LNCaP clone FGC (cell line): Measurements from ENCODE around the gene IGSF22.
A peak's percentile ranks its signal among the peaks of the same experiment; 100 is the strongest.

Source experiments
- DNase-seq: peaks from one replicate; pipeline ENCODE4 v3.0.0-alpha.2; 2011; ENCODE audit warnings: low read depth
- H3K4me3 ChIP-seq: 2 replicates; pipeline ENCODE4 v1.5.1; 2011; ENCODE audit warnings: mild to moderate bottlenecking, low read depth, low read length, control low read depth
- TF ChIP-seq, protein P1 (sequence below): IDR thresholded peaks from 2 replicates; pipeline ENCODE4 v1.5.1; 2012; ENCODE audit warnings: mild to moderate bottlenecking; ENCODE audit not compliant: control insufficient read depth, insufficient read depth; ENCODE audit errors: extremely low read depth

IGSF22 gene

DNA sequence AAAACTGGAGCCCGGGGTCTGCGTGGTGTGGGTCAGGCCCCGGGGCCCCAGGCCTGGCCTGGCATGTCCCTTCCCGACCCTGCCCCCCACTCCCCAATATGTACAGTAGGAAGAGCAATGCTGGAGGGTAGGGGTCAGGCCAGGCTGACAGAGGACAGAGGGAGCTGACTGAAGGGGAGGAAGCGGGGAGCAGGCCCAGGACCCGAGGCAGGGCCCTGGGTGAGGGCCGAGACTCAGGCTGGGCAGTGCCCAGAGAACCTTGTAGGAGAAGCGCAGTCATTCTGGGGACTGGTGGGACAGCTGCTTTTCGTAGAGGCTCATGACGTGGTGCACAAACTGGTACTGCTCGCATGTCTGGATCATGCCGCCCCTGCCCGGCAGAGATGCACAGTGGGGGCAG, 2.7 kb upstream of the IGSF22 start:
- no peak for DNase-seq
- TF ChIP-seq, protein P1, sequence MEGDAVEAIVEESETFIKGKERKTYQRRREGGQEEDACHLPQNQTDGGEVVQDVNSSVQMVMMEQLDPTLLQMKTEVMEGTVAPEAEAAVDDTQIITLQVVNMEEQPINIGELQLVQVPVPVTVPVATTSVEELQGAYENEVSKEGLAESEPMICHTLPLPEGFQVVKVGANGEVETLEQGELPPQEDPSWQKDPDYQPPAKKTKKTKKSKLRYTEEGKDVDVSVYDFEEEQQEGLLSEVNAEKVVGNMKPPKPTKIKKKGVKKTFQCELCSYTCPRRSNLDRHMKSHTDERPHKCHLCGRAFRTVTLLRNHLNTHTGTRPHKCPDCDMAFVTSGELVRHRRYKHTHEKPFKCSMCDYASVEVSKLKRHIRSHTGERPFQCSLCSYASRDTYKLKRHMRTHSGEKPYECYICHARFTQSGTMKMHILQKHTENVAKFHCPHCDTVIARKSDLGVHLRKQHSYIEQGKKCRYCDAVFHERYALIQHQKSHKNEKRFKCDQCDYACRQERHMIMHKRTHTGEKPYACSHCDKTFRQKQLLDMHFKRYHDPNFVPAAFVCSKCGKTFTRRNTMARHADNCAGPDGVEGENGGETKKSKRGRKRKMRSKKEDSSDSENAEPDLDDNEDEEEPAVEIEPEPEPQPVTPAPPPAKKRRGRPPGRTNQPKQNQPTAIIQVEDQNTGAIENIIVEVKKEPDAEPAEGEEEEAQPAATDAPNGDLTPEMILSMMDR = no peak
- no peak overlapping the region for H3K4me3 ChIP-seq

DNA sequence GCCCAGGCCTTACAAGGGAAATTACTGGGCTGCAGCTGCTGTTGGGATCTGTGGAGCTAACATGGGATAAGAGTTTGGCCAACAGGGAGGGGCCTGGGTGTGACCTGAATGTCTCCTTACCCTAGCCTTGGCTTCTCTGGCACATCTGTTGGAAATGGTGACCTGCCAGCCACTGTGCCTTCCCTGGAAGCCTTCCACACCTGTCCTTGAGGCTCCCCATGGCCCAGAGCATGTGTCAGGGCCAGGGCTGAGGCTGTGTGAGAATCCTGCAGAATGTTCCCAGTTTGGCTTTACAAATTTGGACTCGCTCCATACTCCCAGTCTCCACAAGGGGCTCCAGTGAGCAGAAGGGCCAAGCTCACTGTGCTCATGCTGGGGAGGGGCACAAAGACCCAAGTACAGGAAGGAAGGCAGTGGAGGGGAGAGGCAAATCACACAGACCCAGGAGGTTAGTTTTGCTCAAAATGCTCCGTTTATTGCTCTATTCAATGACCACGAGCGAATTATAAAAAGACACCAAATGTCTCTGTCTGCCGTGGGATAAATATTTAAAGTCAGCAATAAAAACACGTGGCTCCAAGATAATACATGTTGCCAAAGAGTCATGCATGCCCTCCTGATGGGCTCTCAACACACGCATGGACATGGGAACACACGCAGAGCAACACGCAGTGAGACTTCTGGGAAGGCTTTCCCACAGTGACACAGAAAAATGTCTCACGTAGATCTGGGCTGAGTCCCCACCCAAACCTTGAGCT, 1.7 kb upstream of the IGSF22 start:
- no peak overlapping the region for H3K4me3 ChIP-seq
- no peak for DNase-seq
- TF ChIP-seq, protein P1 = peak; percentile 80

DNA sequence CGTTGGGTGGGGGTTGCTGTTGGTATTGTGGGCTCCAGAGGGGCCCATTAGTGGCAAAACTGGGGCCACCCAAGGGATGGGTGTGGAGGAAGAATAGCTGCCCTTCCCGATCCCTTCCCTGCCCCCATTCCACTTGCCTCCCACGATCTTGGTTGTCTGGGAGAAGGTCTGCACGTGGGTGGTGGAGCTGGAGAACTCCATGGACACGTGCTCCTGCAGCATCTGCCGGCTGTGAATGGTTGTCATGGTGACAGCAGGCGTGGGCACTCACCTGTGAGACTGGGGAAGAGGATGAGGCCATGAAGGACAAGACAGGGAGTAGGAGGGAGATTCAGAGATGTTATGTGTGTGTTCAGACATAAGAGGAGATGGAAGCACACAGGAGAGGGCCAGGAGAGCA, 2.0 kb downstream of the IGSF22 start:
- TF ChIP-seq, protein P1 = no peak
- no peak for DNase-seq
- H3K4me3 ChIP-seq = no peak overlapping the region

DNA sequence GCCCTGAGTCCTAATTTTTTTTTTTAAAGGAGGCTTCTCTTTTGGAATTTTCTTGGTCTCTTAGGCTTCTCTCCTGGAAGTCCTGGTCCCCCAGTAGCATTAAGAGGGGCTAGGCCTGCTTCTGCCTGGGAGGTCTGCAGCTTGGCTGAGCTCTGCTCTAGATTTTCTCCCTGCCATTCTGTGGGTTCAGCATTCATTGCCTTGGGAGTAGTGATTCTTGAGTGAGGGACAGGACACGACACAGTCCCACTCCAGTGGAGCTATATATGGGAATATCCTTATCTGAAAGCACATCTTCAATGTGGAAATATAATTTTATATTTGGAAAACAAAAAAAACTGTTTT, 3.7 kb downstream of the IGSF22 start:
- no peak for DNase-seq
- H3K4me3 ChIP-seq = no peak overlapping the region
- TF ChIP-seq, protein P1 = no peak

DNA sequence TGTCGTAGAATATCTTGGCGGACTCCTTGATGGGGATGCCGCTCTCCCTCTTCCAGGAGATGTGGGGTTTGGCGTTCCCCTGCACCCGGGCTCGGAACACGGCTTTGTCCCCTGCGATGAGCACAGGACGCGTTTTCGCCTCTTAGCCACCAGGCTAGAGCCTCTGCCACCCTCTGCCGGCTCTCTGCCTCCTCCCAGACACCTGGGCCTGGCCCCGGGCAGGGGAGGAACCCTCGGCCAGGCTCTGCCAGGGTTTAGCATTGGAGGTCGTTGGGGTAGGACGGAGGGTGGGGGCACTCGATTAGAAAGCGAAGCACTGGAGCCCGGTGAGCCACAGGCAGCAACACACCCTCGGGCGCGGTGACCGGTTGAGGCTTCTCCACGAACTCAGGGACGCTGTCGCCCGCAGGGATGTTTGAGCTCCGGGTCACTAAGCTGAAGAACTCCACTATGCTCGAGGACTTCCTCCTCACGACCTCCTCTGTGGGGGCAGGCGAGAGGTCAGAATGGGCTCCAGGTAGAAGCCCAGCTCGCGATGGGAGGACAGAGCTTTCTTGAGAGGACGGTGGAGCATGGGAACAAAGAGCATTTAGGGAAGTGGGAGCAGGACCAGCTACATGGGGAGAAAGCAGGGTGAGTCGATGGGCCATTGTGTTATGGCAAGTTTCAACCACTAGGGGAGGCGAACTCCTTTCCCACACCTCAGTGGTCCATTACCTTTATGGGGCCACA, 4.3 kb downstream of the IGSF22 start:
- DNase-seq = no peak
- no peak overlapping the region for H3K4me3 ChIP-seq
- TF ChIP-seq, protein P1 = peak; percentile 30

DNA sequence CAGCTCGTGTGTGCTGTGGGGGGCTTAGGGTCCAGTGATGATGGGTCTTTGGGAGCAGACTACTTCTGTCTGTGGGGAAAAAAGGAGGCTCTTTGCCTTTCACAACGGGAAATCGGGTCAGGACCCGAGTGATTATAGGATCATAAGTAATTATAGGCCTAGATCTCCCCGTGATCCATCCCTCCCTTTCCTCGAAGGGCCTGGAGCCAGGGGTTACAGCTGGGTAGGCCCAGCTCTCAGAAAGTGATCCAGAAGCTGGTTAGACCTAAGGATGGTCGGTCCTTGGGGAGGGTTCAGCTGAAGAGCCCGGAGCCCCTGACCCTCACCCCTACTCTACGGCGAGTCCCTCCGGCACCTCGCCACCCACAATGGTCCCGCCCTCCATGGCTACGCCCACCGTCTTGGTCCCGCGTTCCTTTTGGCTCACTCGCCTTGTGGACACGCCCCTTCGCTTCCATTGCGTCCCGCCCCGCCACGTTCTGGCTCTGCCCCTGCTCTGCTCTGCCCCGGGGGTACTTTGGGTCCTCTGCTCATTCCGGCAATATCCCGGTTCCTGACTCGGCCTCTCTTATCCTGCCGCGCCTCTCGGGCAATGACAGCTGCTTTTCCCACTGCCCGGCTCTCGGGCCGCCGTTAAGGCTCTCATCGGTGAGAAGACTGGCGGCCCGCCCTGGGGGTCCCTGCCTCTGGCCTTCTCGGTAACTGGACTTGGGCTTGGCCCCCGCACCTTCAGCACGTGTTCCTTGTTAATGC, 5.0 kb downstream of the IGSF22 start:
- TF ChIP-seq, protein P1 = no peak
- DNase-seq = no peak
- H3K4me3 ChIP-seq = no peak overlapping the region
